ENCODE data around the gene KIF6. TPM values are rescaled to one million over a fixed set of nuclear protein-coding genes. Genes with fewer than 3 reads are reported as not detected.

KIF6 gene
- total and polyA plus RNA-seq, 2 donors (not counting 1 experiment from before 2014, with no cell fraction given) = not detected

DNA sequence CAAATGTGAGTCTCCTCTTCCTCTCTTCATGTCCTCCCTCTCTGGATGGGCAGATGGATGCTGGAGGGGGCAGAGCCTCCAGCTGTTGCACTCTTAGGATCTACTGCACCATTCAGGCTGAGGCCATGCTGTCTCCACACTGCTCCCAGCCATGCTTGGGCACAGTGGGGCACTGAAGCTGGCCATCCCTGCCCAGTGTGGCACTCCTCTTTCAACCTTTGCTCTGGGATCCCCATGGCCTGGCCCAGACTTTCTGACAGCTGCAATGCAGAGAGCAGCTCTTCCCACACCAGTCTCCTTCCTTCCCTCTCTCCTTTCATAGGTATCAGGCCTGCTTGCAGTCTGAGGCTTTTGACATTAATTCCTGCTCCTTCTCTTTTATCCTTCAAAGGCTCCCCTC, 420.3 kb downstream of the KIF6 start:
- Mint-ChIP-seq H3K9me3 (ENCODE audit: insufficient read depth) (no peaks in the 10 kb centered on the region), H3K4me1 (peaks cover 4% of the 10 kb centered on the region), H3K4me3 (no peak overlapping the region), H3K27ac (no peak overlapping the region), H3K27me3 (peaks cover 23% of the 10 kb centered on the region)
- Histone ChIP-seq H3K4me1 (ENCODE audit: control insufficient read depth in 2 of 2, insufficient read depth in 2 of 2, low read length in 2 of 2) (peaks cover 4 to 7% of the 10 kb centered on the region in 2 donors), H3K4me3 (ENCODE audit: control extremely low read depth in 1 of 5, extremely low read depth in 1 of 5, insufficient read depth in 1 of 5, low read depth in 2 of 5, low read length in 4 of 5) (no peak overlapping the region), H3K27ac (ENCODE audit: low read length in 2 of 2) (no peak overlapping the region), H3K27me3 (replicated peaks in 1 of 4; ENCODE audit: control extremely low read depth in 1 of 4, control insufficient read depth in 3 of 4, insufficient read depth in 4 of 4, low read length in 3 of 4) (peaks cover 0 to 4% (median under 1%) of the 10 kb centered on the region in 4 experiments), H3K36me3 (replicated peaks in 1 of 2; ENCODE audit: control extremely low read depth in 1 of 2, control insufficient read depth in 1 of 2, extremely low read depth in 1 of 2, insufficient read depth in 2 of 2, low read length in 1 of 2) (no peaks in the 10 kb centered on the region), H2AFZ (ENCODE audit: insufficient read depth, low read depth, low read length, poor library complexity, severe bottlenecking) (no peak overlapping the region), H3K9ac (ENCODE audit: low read length) (no peak overlapping the region), H3K4me2 (replicated peaks; ENCODE audit: low read depth, low read length, poor library complexity, severe bottlenecking) (no peak overlapping the region), H4K20me1 (ENCODE audit: control insufficient read depth, insufficient read depth, low read length, poor library complexity, severe bottlenecking) (no peaks in the 10 kb centered on the region), H3K79me2 (ENCODE audit: control insufficient read depth, insufficient read depth, low read length) (no peaks in the 10 kb centered on the region), H3K9me3 (ENCODE audit: control extremely low read depth in 1 of 3, control insufficient read depth in 2 of 3, insufficient read depth in 1 of 3, low read length in 2 of 3) (peaks cover 0 to 5% (median 0%) of the 10 kb centered on the region in 3 donors)
- intact Hi-C loops (cut with micrococcal nuclease) = no loop called here
- ChIA-PET CTCF (interaction anchor here (0.7 to 11.7 kb wide), 8 partner anchors 37 to 432 kb away, joined by 3 to 241 read pairs (median 4); no protein-coding TSS in a partner anchor), POLR2A (no interaction called here)
- TF ChIP-seq, protein P1, sequence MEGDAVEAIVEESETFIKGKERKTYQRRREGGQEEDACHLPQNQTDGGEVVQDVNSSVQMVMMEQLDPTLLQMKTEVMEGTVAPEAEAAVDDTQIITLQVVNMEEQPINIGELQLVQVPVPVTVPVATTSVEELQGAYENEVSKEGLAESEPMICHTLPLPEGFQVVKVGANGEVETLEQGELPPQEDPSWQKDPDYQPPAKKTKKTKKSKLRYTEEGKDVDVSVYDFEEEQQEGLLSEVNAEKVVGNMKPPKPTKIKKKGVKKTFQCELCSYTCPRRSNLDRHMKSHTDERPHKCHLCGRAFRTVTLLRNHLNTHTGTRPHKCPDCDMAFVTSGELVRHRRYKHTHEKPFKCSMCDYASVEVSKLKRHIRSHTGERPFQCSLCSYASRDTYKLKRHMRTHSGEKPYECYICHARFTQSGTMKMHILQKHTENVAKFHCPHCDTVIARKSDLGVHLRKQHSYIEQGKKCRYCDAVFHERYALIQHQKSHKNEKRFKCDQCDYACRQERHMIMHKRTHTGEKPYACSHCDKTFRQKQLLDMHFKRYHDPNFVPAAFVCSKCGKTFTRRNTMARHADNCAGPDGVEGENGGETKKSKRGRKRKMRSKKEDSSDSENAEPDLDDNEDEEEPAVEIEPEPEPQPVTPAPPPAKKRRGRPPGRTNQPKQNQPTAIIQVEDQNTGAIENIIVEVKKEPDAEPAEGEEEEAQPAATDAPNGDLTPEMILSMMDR (IDR thresholded peaks at IDR 0.05) = no peak
- no peak for TF ChIP-seq EZH2 (IDR thresholded peaks at IDR 0.05; ENCODE audit: borderline replicate concordance, insufficient read depth, low read depth, low read length, poor library complexity, severe bottlenecking)
- DNase-seq (no peak), ATAC-seq (ENCODE audit: low read depth) (no peak)

DNA sequence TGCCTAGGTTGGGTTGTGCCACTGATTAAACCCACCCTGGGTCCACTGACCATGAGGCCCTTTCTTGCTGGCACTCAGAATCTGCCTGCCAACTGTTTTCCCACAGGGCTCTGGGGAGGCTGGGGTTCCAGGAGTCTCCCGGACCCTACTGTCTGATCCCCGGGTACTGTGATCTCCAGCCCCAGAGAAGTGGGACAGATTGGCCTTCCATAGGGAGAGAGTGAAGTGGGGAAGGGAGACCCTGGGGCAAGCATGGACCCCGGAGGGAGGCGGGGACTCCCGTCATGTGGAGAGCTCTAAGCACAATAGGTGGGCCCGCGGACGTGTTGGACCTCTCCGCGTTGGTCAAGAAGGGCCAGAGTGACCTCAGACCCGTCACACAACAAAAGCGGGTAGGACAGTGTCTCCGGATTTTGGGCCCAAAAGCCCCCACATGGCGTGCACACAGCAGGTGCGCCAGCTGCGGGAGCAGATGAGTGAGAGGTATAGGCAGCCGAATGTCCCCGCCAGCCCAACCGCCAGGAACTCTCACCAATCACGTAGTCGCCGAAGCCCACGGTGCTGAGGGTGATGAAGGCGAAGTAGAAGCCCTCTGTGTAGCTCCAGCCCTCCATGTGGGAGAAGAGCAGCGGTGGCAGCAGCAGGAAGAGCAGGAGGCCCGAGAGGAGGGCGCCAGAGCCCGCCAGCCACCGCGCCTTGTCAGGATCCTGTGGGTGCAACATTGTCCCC, 421.6 kb downstream of the KIF6 start:
- ChIA-PET CTCF (interaction anchor here (0.6 to 11.7 kb wide), 17 partner anchors 9 to 431 kb away, joined by 3 to 241 read pairs (median 4); no protein-coding TSS in a partner anchor), POLR2A (no interaction called here)
- Histone ChIP-seq H3K79me2 (ENCODE audit: control insufficient read depth, insufficient read depth, low read length) (no peaks in the 10 kb centered on the region), H3K4me3 (ENCODE audit: control extremely low read depth in 1 of 5, extremely low read depth in 1 of 5, insufficient read depth in 1 of 5, low read depth in 2 of 5, low read length in 4 of 5) (no peak overlapping the region), H3K4me2 (replicated peaks; ENCODE audit: low read depth, low read length, poor library complexity, severe bottlenecking) (peak overlapping the region; percentile 76), H4K20me1 (ENCODE audit: control insufficient read depth, insufficient read depth, low read length, poor library complexity, severe bottlenecking) (no peaks in the 10 kb centered on the region), H3K36me3 (replicated peaks in 1 of 2; ENCODE audit: control extremely low read depth in 1 of 2, control insufficient read depth in 1 of 2, extremely low read depth in 1 of 2, insufficient read depth in 2 of 2, low read length in 1 of 2) (no peaks in the 10 kb centered on the region), H3K27me3 (replicated peaks in 1 of 4; ENCODE audit: control extremely low read depth in 1 of 4, control insufficient read depth in 3 of 4, insufficient read depth in 4 of 4, low read length in 3 of 4) (peaks cover 0 to 4% (median 0%) of the 10 kb centered on the region in 4 experiments), H3K9me3 (ENCODE audit: control extremely low read depth in 1 of 3, control insufficient read depth in 2 of 3, insufficient read depth in 1 of 3, low read length in 2 of 3) (peaks cover 0 to 5% (median 0%) of the 10 kb centered on the region in 3 donors), H3K4me1 (ENCODE audit: control insufficient read depth in 2 of 2, insufficient read depth in 2 of 2, low read length in 2 of 2) (peaks cover 4 to 7% of the 10 kb centered on the region in 2 donors), H3K9ac (ENCODE audit: low read length) (no peak overlapping the region), H3K27ac (ENCODE audit: low read length in 2 of 2) (no peak overlapping the region), H2AFZ (ENCODE audit: insufficient read depth, low read depth, low read length, poor library complexity, severe bottlenecking) (no peak overlapping the region)
- Mint-ChIP-seq H3K4me1 (peaks cover 4% of the 10 kb centered on the region), H3K9me3 (ENCODE audit: insufficient read depth) (no peaks in the 10 kb centered on the region), H3K4me3 (no peak overlapping the region), H3K27me3 (peaks cover 15% of the 10 kb centered on the region), H3K27ac (no peak overlapping the region)
- intact Hi-C loops (cut with micrococcal nuclease) = loop anchor here (1.0 kb wide), 1 partner anchor 330 kb away; no protein-coding TSS in a partner anchor
- TF ChIP-seq, protein P1 (IDR thresholded peaks at IDR 0.05) = peak; percentile 43
- no peak for TF ChIP-seq EZH2 (IDR thresholded peaks at IDR 0.05; ENCODE audit: borderline replicate concordance, insufficient read depth, low read depth, low read length, poor library complexity, severe bottlenecking)
- ATAC-seq (ENCODE audit: low read depth) = no peak
- 88% methylated on average over 30 of the region's 30 CpGs for WGBS (ENCODE audit: insufficient coverage)
- DNase-seq = no peak

Data from B cell (primary cell).